Activated CD4-positive, alpha-beta memory T cell treated with anti-CD3 and anti-CD28 coated beads for 36 hours (primary cell): ENCODE measurements around the gene RANGAP1. TPM values are rescaled to one million over a fixed set of nuclear protein-coding genes. Genes with fewer than 3 reads are reported as not detected.

Experiments
- CTCF ChIA-PET: fragments of 350-600 bp; sonication (Branson Sonifier 250); formaldehyde crosslinking; loops from one replicate; lab custom pipeline; 2021; ENCODE audit warnings: antibody characterized with exemption, inconsistent platforms; lab: Charles Lee
- POLR2A ChIA-PET: fragments of 350-600 bp; sonication (Branson Sonifier 250); formaldehyde crosslinking; loops from one replicate; lab custom pipeline; 2021; ENCODE audit warnings: antibody characterized with exemption; lab: Charles Lee
- DNase-seq: peaks from one replicate; pipeline ENCODE4 v3.0.0-alpha.2; 2020
- H3K27ac Mint-ChIP-seq: one replicate; pipeline ENCODE4 v1.8.0; 2021; ENCODE audit warnings: mixed read lengths
- H3K27me3 Mint-ChIP-seq: one replicate; pipeline ENCODE4 v1.8.0; 2021; ENCODE audit warnings: mixed read lengths
- H3K36me3 Mint-ChIP-seq: one replicate; pipeline ENCODE4 v1.8.0; 2021; ENCODE audit warnings: mixed read lengths
- H3K4me1 Mint-ChIP-seq: one replicate; pipeline ENCODE4 v1.8.0; 2021; ENCODE audit warnings: low read depth, mixed read lengths
- H3K4me3 Mint-ChIP-seq: one replicate; pipeline ENCODE4 v1.8.0; 2021; ENCODE audit warnings: mild to moderate bottlenecking, mixed read lengths
- H3K9me3 Mint-ChIP-seq: one replicate; pipeline ENCODE4 v1.8.0; 2021; ENCODE audit warnings: mixed read lengths
- intact Hi-C: fragments of 100-400 bp; cut with micrococcal nuclease; formaldehyde crosslinking; loops from one replicate; pipeline ENCODE4 v1.15.1; 2023
- total RNA-seq, 2 experiments: library from RNA; stranded (reverse); gene quantifications; one replicate each; pipeline ENCODE4 v1.2.3, GENCODE V29; 2021

Gene RANGAP1
- total RNA-seq, 2 experiments from 2014 or later: 154 to 156 TPM

- H3K36me3 Mint-ChIP-seq: peaks cover 17% of the 10 kb centered on the region
- ChIA-PET CTCF (interaction anchor here (1.0 kb wide), 1 partner anchor 13 kb away, joined by 4 read pairs; no protein-coding TSS in a partner anchor), POLR2A (interaction anchor here (1.1 kb wide), 1 partner anchor 13 kb away, joined by 3 read pairs; no protein-coding TSS in a partner anchor)
- DNase-seq: no peak
- no peaks in the 10 kb centered on the region for H3K27me3 Mint-ChIP-seq
- intact Hi-C loops: no loop called here
- no peaks in the 10 kb centered on the region for H3K4me1 Mint-ChIP-seq
- H3K27ac Mint-ChIP-seq: no peak overlapping the region
- H3K9me3 Mint-ChIP-seq: no peaks in the 10 kb centered on the region
- no peak overlapping the region for H3K4me3 Mint-ChIP-seq
These were observed 56.1 kb downstream of the RANGAP1 start for GRCh38 chr22:41229730-41230400.

- H3K4me1 Mint-ChIP-seq: no peaks in the 10 kb centered on the region
- intact Hi-C loops: no loop called here
- no peak for DNase-seq
- peaks cover 17% of the 10 kb centered on the region for H3K36me3 Mint-ChIP-seq
- no peaks in the 10 kb centered on the region for H3K27me3 Mint-ChIP-seq
- H3K27ac Mint-ChIP-seq: no peak overlapping the region
- H3K9me3 Mint-ChIP-seq: no peaks in the 10 kb centered on the region
- CTCF ChIA-PET: no interaction called here
- H3K4me3 Mint-ChIP-seq: no peak overlapping the region
- POLR2A ChIA-PET: no interaction called here
These were observed 56.8 kb downstream of the RANGAP1 start for GRCh38 chr22:41229215-41229614.

GRCh38 chr22:41226723-41227655 is 59.0 kb downstream of the RANGAP1 start:
- POLR2A ChIA-PET: no interaction called here
- no peak for DNase-seq
- intact Hi-C loops: no loop called here
- H3K27me3 Mint-ChIP-seq: no peaks in the 10 kb centered on the region
- H3K36me3 Mint-ChIP-seq: peaks cover 23% of the 10 kb centered on the region
- H3K4me3 Mint-ChIP-seq: no peak overlapping the region
- no peaks in the 10 kb centered on the region for H3K9me3 Mint-ChIP-seq
- no peak overlapping the region for H3K27ac Mint-ChIP-seq
- H3K4me1 Mint-ChIP-seq: no peaks in the 10 kb centered on the region
- CTCF ChIA-PET: interaction anchor here (2.7 kb wide), 1 partner anchor 11 kb away, joined by 18 read pairs; no protein-coding TSS in a partner anchor

GRCh38 chr22:41223535-41223934 is 62.5 kb downstream of the RANGAP1 start:
- ChIA-PET CTCF (interaction anchor here (0.9 kb wide), 1 partner anchor 14 kb away, joined by 3 read pairs; no protein-coding TSS in a partner anchor), POLR2A (no interaction called here)
- Mint-ChIP-seq H3K4me3 (no peak overlapping the region), H3K4me1 (peaks cover 2% of the 10 kb centered on the region), H3K27me3 (no peaks in the 10 kb centered on the region), H3K36me3 (peaks cover 32% of the 10 kb centered on the region), H3K9me3 (no peaks in the 10 kb centered on the region), H3K27ac (no peak overlapping the region)
- intact Hi-C loops: no loop called here
- DNase-seq: no peak

GRCh38 chr22:41222846-41223507 is 63.0 kb downstream of the RANGAP1 start:
- Mint-ChIP-seq H3K4me1 (peaks cover 3% of the 10 kb centered on the region), H3K27me3 (no peaks in the 10 kb centered on the region), H3K4me3 (no peak overlapping the region), H3K27ac (peak overlapping the region; percentile 13), H3K36me3 (peaks cover 31% of the 10 kb centered on the region), H3K9me3 (no peaks in the 10 kb centered on the region)
- POLR2A ChIA-PET: no interaction called here
- intact Hi-C loops: no loop called here
- DNase-seq: no peak
- CTCF ChIA-PET: interaction anchor here (0.9 kb wide), 1 partner anchor 15 kb away, joined by 3 read pairs; no protein-coding TSS in a partner anchor

- DNase-seq: peak; percentile 56
- Mint-ChIP-seq H3K9me3 (no peaks in the 10 kb centered on the region), H3K36me3 (peaks cover 34% of the 10 kb centered on the region), H3K27me3 (no peaks in the 10 kb centered on the region), H3K4me3 (peak overlapping the region; percentile 34), H3K27ac (peak overlapping the region; percentile 70), H3K4me1 (peaks cover 19% of the 10 kb centered on the region)
- CTCF ChIA-PET: interaction anchor here (0.9 to 5.3 kb wide), 3 partner anchors 20 to 296 kb away, joined by 3 to 21 read pairs (median 9); no protein-coding TSS in a partner anchor
- POLR2A ChIA-PET: interaction anchor here (0.9 to 2.6 kb wide), 2 partner anchors 10 to 21 kb away, joined by 3 to 8 read pairs; no protein-coding TSS in a partner anchor
- intact Hi-C loops: no loop called here
These were observed 68.3 kb downstream of the RANGAP1 start for GRCh38 chr22:41217553-41218157.

- H3K27ac Mint-ChIP-seq: peak overlapping the region; percentile 44
- intact Hi-C loops: no loop called here
- no peaks in the 10 kb centered on the region for H3K27me3 Mint-ChIP-seq
- no peak overlapping the region for H3K4me3 Mint-ChIP-seq
- peaks cover 19% of the 10 kb centered on the region for H3K4me1 Mint-ChIP-seq
- H3K36me3 Mint-ChIP-seq: peaks cover 35% of the 10 kb centered on the region
- no peaks in the 10 kb centered on the region for H3K9me3 Mint-ChIP-seq
- ChIA-PET POLR2A (interaction anchor here (0.5 to 2.6 kb wide), 3 partner anchors 10 to 486 kb away, joined by 3 to 8 read pairs (median 3); no protein-coding TSS in a partner anchor), CTCF (interaction anchor here (5.3 kb wide), 1 partner anchor 20 kb away, joined by 21 read pairs; no protein-coding TSS in a partner anchor)
- no peak for DNase-seq
These were observed 69.0 kb downstream of the RANGAP1 start for GRCh38 chr22:41216984-41217383.

GRCh38 chr22:41215926-41216325 is 70.1 kb downstream of the RANGAP1 start:
- no peak overlapping the region for H3K27ac Mint-ChIP-seq
- ChIA-PET POLR2A (interaction anchor here (1.0 kb wide), 1 partner anchor 15 kb away, joined by 3 read pairs; no protein-coding TSS in a partner anchor), CTCF (interaction anchor here (0.9 to 5.3 kb wide), 3 partner anchors 18 to 317 kb away, joined by 4 to 21 read pairs (median 4); no protein-coding TSS in a partner anchor)
- intact Hi-C loops: no loop called here
- peaks cover 19% of the 10 kb centered on the region for H3K4me1 Mint-ChIP-seq
- H3K9me3 Mint-ChIP-seq: no peaks in the 10 kb centered on the region
- DNase-seq: no peak
- H3K4me3 Mint-ChIP-seq: no peak overlapping the region
- no peaks in the 10 kb centered on the region for H3K27me3 Mint-ChIP-seq
- H3K36me3 Mint-ChIP-seq: peaks cover 30% of the 10 kb centered on the region

GRCh38 chr22:41215409-41215808 is 70.6 kb downstream of the RANGAP1 start:
- Mint-ChIP-seq H3K27ac (no peak overlapping the region), H3K36me3 (peaks cover 34% of the 10 kb centered on the region), H3K27me3 (no peaks in the 10 kb centered on the region), H3K4me3 (no peak overlapping the region), H3K9me3 (no peaks in the 10 kb centered on the region), H3K4me1 (peaks cover 19% of the 10 kb centered on the region)
- no peak for DNase-seq
- ChIA-PET POLR2A (no interaction called here), CTCF (interaction anchor here (0.9 to 5.3 kb wide), 3 partner anchors 18 to 317 kb away, joined by 4 to 21 read pairs (median 4); no protein-coding TSS in a partner anchor)
- intact Hi-C loops: no loop called here

GRCh38 chr22:41206719-41207118 is 79.3 kb downstream of the RANGAP1 start:
- H3K9me3 Mint-ChIP-seq: no peaks in the 10 kb centered on the region
- CTCF ChIA-PET: interaction anchor here (1.2 to 2.5 kb wide), 3 partner anchors 9 to 284 kb away, joined by 3 to 14 read pairs (median 4); no protein-coding TSS in a partner anchor
- no peak for DNase-seq
- POLR2A ChIA-PET: interaction anchor here (0.6 to 1.3 kb wide), 3 partner anchors 11 to 255 kb away, joined by 3 to 8 read pairs (median 4); no protein-coding TSS in a partner anchor
- peaks cover 26% of the 10 kb centered on the region for H3K4me1 Mint-ChIP-seq
- peak overlapping the region; percentile 42 for H3K27ac Mint-ChIP-seq
- peak overlapping the region; percentile 43 for H3K4me3 Mint-ChIP-seq
- peaks cover 18% of the 10 kb centered on the region for H3K36me3 Mint-ChIP-seq
- intact Hi-C loops: loop anchor here (5.0 kb wide), 2 partner anchors 81 to 176 kb away; partner anchors contain the start of genes RANGAP1 and TEF
- no peaks in the 10 kb centered on the region for H3K27me3 Mint-ChIP-seq
